H9 (cell line): ENCODE data around the gene MYO3A. TPM values are rescaled to one million over a fixed set of nuclear protein-coding genes. Genes with fewer than 3 reads are reported as not detected.

ENCODE experiments used
- DNase-seq: peaks from one replicate; pipeline ENCODE4 v3.0.0-alpha.2; 2017
- H2AFZ ChIP-seq: one replicate; pipeline ENCODE4 v1.6.1; 2013; ENCODE audit warnings: mild to moderate bottlenecking, low read length, control low read depth, moderate library complexity
- H2AK5ac ChIP-seq: 2 replicates; pipeline ENCODE4 v1.6.1; 2013; ENCODE audit warnings: low read length, control low read depth, mixed read lengths; ENCODE audit not compliant: insufficient read length
- H2BK120ac ChIP-seq: one replicate; pipeline ENCODE4 v1.6.1; 2013; ENCODE audit warnings: low read depth, mild to moderate bottlenecking, low read length, control low read depth, inconsistent platforms; ENCODE audit not compliant: poor library complexity, severe bottlenecking
- H2BK12ac ChIP-seq: 2 replicates; pipeline ENCODE4 v1.6.1; 2013; ENCODE audit warnings: low read length, control low read depth, mixed read lengths, low read depth; ENCODE audit not compliant: insufficient read length
- H2BK15ac ChIP-seq: 2 replicates; pipeline ENCODE4 v1.6.1; 2013; ENCODE audit warnings: low read depth, low read length, control low read depth
- H2BK20ac ChIP-seq: one replicate; pipeline ENCODE4 v1.6.1; 2013; ENCODE audit warnings: low read depth, mild to moderate bottlenecking, low read length, control low read depth, inconsistent platforms; ENCODE audit not compliant: poor library complexity, severe bottlenecking
- H2BK5ac ChIP-seq: 2 replicates; pipeline ENCODE4 v1.6.1; 2013; ENCODE audit warnings: low read length, control low read depth, mixed read lengths; ENCODE audit not compliant: insufficient read length
- H3K14ac ChIP-seq: 2 replicates; pipeline ENCODE4 v1.6.1; 2013; ENCODE audit warnings: low read length, control low read depth; ENCODE audit not compliant: insufficient read depth
- H3K18ac ChIP-seq: 2 replicates; pipeline ENCODE4 v1.6.1; 2013; ENCODE audit warnings: low read depth, mild to moderate bottlenecking, mixed read lengths, low read length, control low read depth; ENCODE audit not compliant: insufficient read length
- H3K23ac ChIP-seq: 2 replicates; pipeline ENCODE4 v1.6.1; 2013; ENCODE audit warnings: low read length, control low read depth, mixed read lengths, low read depth; ENCODE audit not compliant: insufficient read length
- H3K23me2 ChIP-seq: 2 replicates; pipeline ENCODE4 v1.6.1; 2013; ENCODE audit warnings: low read depth, mild to moderate bottlenecking, mixed read lengths, low read length, control low read depth; ENCODE audit not compliant: insufficient read length, poor library complexity, severe bottlenecking
- H3K27ac ChIP-seq: 2 replicates; pipeline ENCODE4 v1.5.1; 2013; ENCODE audit warnings: low read length, control low read depth, mixed read lengths, low read depth; ENCODE audit not compliant: insufficient read length
- H3K27me3 ChIP-seq: 2 replicates; pipeline ENCODE4 v1.6.1; 2013; ENCODE audit warnings: low read length, control low read depth, inconsistent platforms; ENCODE audit not compliant: insufficient read depth
- H3K4ac ChIP-seq: 2 replicates; pipeline ENCODE4 v1.6.1; 2013; ENCODE audit warnings: low read depth, mild to moderate bottlenecking, control low read depth, inconsistent platforms, low read length, moderate library complexity
- H3K4me1 ChIP-seq: 2 replicates; pipeline ENCODE4 v1.6.1; 2013; ENCODE audit warnings: low read length, control low read depth, inconsistent platforms; ENCODE audit not compliant: insufficient read depth
- H3K4me2 ChIP-seq: 2 replicates; pipeline ENCODE4 v1.6.1; 2013; ENCODE audit warnings: low read length, control low read depth, mixed read lengths; ENCODE audit not compliant: insufficient read length, insufficient read depth
- H3K56ac ChIP-seq: 2 replicates; pipeline ENCODE4 v1.6.1; 2013; ENCODE audit warnings: low read depth, mild to moderate bottlenecking, mixed read lengths, low read length, control low read depth; ENCODE audit not compliant: insufficient read length
- H3K79me1 ChIP-seq: 2 replicates; pipeline ENCODE4 v1.6.1; 2013; ENCODE audit warnings: low read depth, mild to moderate bottlenecking, moderate library complexity, low read length, control low read depth, inconsistent platforms; ENCODE audit not compliant: insufficient read depth, poor library complexity, severe bottlenecking
- H3K79me2 ChIP-seq: 2 replicates; pipeline ENCODE4 v1.6.1; 2013; ENCODE audit warnings: low read length, control low read depth, inconsistent platforms; ENCODE audit not compliant: insufficient read depth
- H3K9ac ChIP-seq: 2 replicates; pipeline ENCODE4 v1.6.1; 2013; ENCODE audit warnings: low read length, control low read depth, mixed read lengths; ENCODE audit not compliant: insufficient read length; ENCODE audit errors: extremely low read depth
- H3K9me3 ChIP-seq: one replicate; pipeline ENCODE4 v1.6.1; 2013; ENCODE audit warnings: low read depth, low read length, inconsistent platforms; ENCODE audit not compliant: control insufficient read depth
- H3T11ph ChIP-seq: one replicate; pipeline ENCODE4 v1.6.1; 2013; ENCODE audit warnings: mild to moderate bottlenecking, low read length, control low read depth, inconsistent platforms
- H4K20me1 ChIP-seq: one replicate; pipeline ENCODE4 v1.6.1; 2013; ENCODE audit not compliant: control insufficient read depth, insufficient read length, insufficient read depth
- H4K5ac ChIP-seq: 2 replicates; pipeline ENCODE4 v1.6.1; 2013; ENCODE audit warnings: low read depth, mild to moderate bottlenecking, mixed read lengths, low read length, control low read depth; ENCODE audit not compliant: insufficient read length
- H4K8ac ChIP-seq: replicated peaks from 2 replicates; pipeline ENCODE4 v1.6.1; 2013; ENCODE audit warnings: low read length, control low read depth, mixed read lengths, low read depth; ENCODE audit not compliant: insufficient read length
- H4K91ac ChIP-seq: 2 replicates; pipeline ENCODE4 v1.6.1; 2013; ENCODE audit warnings: low read depth, mild to moderate bottlenecking, moderate library complexity, mixed read lengths, low read length, control low read depth; ENCODE audit not compliant: insufficient read length
- H3K27ac Mint-ChIP-seq, 3 experiments: 2 replicates in 2 of 3; 3 replicates in 1 of 3; pipeline ENCODE4 v1.8.0; 2020 to 2021; ENCODE audit warnings: mixed read lengths in 3 of 3, mild to moderate bottlenecking in 1 of 3, moderate library complexity in 1 of 3
- H3K27me3 Mint-ChIP-seq: 2 replicates; pipeline ENCODE4 v1.8.0; 2021; ENCODE audit warnings: low read depth, mild to moderate bottlenecking, moderate library complexity, mixed read lengths
- H3K36me3 Mint-ChIP-seq, 3 experiments: 2 replicates in 2 of 3; 3 replicates in 1 of 3; pipeline ENCODE4 v1.8.0; 2020 to 2021; ENCODE audit warnings: low read depth in 3 of 3, mixed read lengths in 3 of 3; ENCODE audit not compliant: insufficient read depth in 1 of 3
- H3K4me1 Mint-ChIP-seq, 2 experiments: 2 replicates each; pipeline ENCODE4 v1.8.0; 2020; ENCODE audit warnings: mixed read lengths in 2 of 2
- H3K4me3 Mint-ChIP-seq, 2 experiments: 2 replicates in 1 of 2; 3 replicates in 1 of 2; pipeline ENCODE4 v1.8.0; 2020 to 2021; ENCODE audit warnings: mild to moderate bottlenecking in 2 of 2, mixed read lengths in 2 of 2, moderate library complexity in 1 of 2
- H3K9me3 Mint-ChIP-seq, 2 experiments: 2 replicates in 1 of 2; 3 replicates in 1 of 2; pipeline ENCODE4 v1.8.0; 2020; ENCODE audit warnings: mild to moderate bottlenecking in 2 of 2, mixed read lengths in 2 of 2, moderate library complexity in 1 of 2
- WGBS: extraction: QIAGEN DNeasy Blood & Tissue Kit; methylation state at CpG from one replicate; pipeline ENCODE4 v1.1.7; 2013; ENCODE audit warnings: missing lambda C conversion rate, low lambda C conversion rate, mixed read lengths; ENCODE audit not compliant: insufficient read length; ENCODE audit errors: extremely low coverage; 5-methylcytosine and 5-hydroxymethylcytosine counted together
- total RNA-seq: library from RNA; stranded (reverse); gene quantifications from 2 replicates; pipeline ENCODE4 v1.2.1, GENCODE V29; 2021
- TF ChIP-seq, protein P1 (sequence below): fragments of 200-600 bp; sonication (generic); conservative IDR thresholded peaks from 3 replicates; pipeline ENCODE4 v1.8.0; 2021; ENCODE audit warnings: antibody characterized with exemption, mild to moderate bottlenecking

MYO3A gene
- total RNA-seq, 1 experiment from 2014 or later, result 4.3 TPM

DNA sequence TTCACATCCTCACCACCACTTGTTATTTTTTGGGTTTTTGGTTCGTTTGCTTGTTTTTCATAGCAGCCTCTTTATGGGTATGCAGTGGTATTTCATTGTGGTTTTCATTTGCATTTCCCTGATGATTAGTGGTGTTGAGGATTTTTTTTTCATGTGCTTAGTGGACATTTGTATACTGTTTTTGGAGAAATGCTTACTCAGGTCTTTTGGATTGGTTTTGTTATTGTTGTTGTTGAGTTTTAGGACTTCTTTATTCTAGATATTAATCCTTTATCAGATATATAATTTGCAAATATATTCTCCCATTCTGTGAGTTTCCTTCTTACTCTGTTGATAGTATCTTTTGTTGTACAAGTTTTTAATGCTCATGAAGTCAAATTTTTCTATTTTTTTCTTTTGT is 325.3 kb downstream of the MYO3A start:
- Histone ChIP-seq H2BK5ac (no peak overlapping the region), H3K23me2 (no peaks in the 10 kb centered on the region), H4K8ac (no peak overlapping the region), H3K4me1 (peaks cover 2% of the 10 kb centered on the region; the same call in 1 of the 2 replicates), H4K5ac (no peak overlapping the region), H2BK12ac (no peak overlapping the region), H3K27me3 (no peaks in the 10 kb centered on the region), H3K23ac (no peak overlapping the region), H2BK15ac (no peak overlapping the region), H3K4ac (no peak overlapping the region), H2AK5ac (no peak overlapping the region), H4K20me1 (no peaks in the 10 kb centered on the region), H2AFZ (no peak overlapping the region), H2BK20ac (no peak overlapping the region), H3K9me3 (no peaks in the 10 kb centered on the region), H3K56ac (no peak overlapping the region), H3K79me2 (no peaks in the 10 kb centered on the region), H3K9ac (no peak overlapping the region), H3K14ac (no peak overlapping the region), H2BK120ac (no peak overlapping the region), H3K79me1 (no peaks in the 10 kb centered on the region), H3K4me2 (no peak overlapping the region), H3K27ac (no peak overlapping the region), H3T11ph (no peak overlapping the region), H4K91ac (no peak overlapping the region), H3K18ac (no peak overlapping the region)
- no CpG with 5 or more reads among the region's 1 CpG for WGBS
- Mint-ChIP-seq H3K27me3 (no peaks in the 10 kb centered on the region), H3K9me3 (no peaks in the 10 kb centered on the region), H3K4me1 (peaks cover 5 to 14% of the 10 kb centered on the region in 2 experiments; a peak in 3 of 4 replicates), H3K36me3 (no peaks in the 10 kb centered on the region), H3K4me3 (no peak overlapping the region), H3K27ac (no peak overlapping the region)
- TF ChIP-seq, protein P1, sequence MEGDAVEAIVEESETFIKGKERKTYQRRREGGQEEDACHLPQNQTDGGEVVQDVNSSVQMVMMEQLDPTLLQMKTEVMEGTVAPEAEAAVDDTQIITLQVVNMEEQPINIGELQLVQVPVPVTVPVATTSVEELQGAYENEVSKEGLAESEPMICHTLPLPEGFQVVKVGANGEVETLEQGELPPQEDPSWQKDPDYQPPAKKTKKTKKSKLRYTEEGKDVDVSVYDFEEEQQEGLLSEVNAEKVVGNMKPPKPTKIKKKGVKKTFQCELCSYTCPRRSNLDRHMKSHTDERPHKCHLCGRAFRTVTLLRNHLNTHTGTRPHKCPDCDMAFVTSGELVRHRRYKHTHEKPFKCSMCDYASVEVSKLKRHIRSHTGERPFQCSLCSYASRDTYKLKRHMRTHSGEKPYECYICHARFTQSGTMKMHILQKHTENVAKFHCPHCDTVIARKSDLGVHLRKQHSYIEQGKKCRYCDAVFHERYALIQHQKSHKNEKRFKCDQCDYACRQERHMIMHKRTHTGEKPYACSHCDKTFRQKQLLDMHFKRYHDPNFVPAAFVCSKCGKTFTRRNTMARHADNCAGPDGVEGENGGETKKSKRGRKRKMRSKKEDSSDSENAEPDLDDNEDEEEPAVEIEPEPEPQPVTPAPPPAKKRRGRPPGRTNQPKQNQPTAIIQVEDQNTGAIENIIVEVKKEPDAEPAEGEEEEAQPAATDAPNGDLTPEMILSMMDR, result no peak
- DNase-seq, result no peak
